Neural progenitor cell (in vitro differentiated cells): Measurements from ENCODE around the gene BTBD9.

ENCODE experiments used
- EZH2 ChIP-seq: fragments of 200-600 bp; sonication (generic); IDR thresholded peaks from 2 replicates; pipeline ENCODE4 v1.6.1; 2017; ENCODE audit warnings: antibody characterized with exemption, mild to moderate bottlenecking, moderate library complexity
- TF ChIP-seq, protein P1 (sequence below): fragments of 200-600 bp; sonication (generic); IDR thresholded peaks from 2 replicates; pipeline ENCODE4 v1.5.1; 2017; ENCODE audit warnings: antibody characterized with exemption, mild to moderate bottlenecking

DNA sequence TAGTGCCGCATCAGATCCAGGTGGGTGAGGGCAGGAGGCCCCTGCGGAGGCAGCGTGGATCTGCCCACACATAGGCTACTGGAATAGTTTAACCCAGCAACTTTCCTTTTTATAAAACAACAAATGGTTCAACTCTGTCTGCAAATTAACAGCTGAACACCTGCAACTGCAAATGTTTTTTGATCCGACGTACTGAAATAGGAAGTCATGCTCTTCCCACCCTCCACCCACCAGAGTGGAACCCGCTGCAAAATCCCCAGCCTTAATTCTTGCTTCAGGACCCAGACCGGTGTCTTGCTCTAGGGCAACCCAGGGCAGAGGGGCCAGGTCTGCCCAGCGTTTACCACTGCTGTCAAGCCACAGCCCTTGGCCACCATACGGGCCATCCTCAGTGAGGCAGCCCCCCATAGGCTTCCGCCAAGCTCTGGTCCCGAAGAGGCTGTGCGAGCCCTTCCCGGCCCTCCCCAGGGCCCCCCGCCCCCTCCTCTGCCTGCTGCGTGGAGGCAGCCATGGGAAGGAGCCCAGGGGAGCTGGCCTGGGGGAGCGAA, 485.9 kb downstream of the BTBD9 start:
- TF ChIP-seq, protein P1, sequence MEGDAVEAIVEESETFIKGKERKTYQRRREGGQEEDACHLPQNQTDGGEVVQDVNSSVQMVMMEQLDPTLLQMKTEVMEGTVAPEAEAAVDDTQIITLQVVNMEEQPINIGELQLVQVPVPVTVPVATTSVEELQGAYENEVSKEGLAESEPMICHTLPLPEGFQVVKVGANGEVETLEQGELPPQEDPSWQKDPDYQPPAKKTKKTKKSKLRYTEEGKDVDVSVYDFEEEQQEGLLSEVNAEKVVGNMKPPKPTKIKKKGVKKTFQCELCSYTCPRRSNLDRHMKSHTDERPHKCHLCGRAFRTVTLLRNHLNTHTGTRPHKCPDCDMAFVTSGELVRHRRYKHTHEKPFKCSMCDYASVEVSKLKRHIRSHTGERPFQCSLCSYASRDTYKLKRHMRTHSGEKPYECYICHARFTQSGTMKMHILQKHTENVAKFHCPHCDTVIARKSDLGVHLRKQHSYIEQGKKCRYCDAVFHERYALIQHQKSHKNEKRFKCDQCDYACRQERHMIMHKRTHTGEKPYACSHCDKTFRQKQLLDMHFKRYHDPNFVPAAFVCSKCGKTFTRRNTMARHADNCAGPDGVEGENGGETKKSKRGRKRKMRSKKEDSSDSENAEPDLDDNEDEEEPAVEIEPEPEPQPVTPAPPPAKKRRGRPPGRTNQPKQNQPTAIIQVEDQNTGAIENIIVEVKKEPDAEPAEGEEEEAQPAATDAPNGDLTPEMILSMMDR = no peak
- no peak for TF ChIP-seq EZH2
